GM21737 (cell line): ENCODE measurements around the gene FANCD2.
"Not testable (repeated sequence)": the region's sequence is repeated elsewhere in the genome, so short reads cannot be mapped to it uniquely, and the experiment has no call there.

Experiments used
- ATAC-seq: cut with Tn5 transposase; IDR thresholded peaks from one replicate; pipeline ENCODE4 v1.9.1; 2021; ENCODE audit warnings: mild to moderate bottlenecking, moderate library complexity; ENCODE audit not compliant: unreplicated experiment

FANCD2 gene

DNA sequence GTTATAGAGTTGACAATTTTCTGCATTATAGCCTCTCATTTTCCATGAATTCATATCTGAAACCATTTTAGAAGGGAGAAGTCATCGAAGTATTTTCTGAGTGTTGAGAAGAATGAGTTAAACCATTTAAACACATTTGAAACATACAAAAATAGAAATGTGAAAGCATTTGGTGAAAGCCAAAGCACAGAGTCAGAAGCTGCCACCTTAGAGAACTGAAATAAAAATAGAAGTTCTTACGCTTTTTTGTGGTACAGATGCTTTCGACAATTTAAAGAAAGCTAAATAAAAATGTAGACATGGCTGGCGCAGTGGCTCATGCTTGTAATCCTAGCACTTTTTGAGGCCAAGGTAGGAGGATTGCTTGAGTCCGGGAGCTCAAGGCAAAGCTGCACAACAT is 72.8 kb downstream of the FANCD2 start:
- no peak for ATAC-seq

DNA sequence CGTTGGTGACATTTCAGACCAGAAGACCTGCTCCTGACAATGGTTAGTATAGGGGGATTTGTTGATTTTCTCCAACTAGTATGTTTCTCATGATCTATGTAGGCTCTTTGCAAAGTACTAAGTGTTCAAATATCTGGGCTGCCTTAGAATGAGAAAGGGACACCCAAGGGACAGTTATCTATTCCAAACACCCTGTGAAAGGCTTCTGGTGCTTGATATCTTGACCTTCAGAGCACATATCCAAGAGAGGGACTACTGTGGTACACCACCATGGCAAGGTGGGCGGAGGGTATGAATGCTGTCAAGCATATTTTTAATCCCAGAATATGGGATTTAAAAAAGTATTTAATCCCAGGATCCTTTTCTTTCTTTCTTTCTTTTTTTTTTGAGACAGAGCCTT is 80.7 kb downstream of the FANCD2 start:
- ATAC-seq, result no peak

DNA sequence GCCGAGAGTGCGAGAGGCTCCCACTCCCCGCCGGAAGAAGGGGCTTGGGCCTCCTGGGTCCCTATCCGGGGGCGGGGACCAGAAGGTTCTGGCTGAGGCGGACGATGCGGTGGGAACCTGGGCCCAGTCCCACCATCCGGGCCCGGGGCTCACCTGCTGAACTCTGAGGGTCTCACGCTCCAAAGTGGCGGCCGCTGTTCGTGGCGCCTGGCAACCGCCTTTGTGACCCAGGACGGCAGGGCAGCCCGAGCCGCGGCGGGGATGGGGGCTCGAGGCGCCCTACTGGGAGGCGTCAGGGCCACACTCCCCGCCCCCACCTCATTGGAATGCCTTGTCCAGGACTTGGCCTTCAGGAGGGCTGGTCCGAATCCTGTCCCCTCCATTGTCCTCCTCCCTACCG is 81.9 kb downstream of the FANCD2 start, which contains the start of gene FANCD2OS:
TSS of gene FANCD2OS (minus strand) at position 165 of the 400 bp plus-strand sequence. CDS start 3,481 bp downstream, outside the sequence.
- no peak for ATAC-seq

DNA sequence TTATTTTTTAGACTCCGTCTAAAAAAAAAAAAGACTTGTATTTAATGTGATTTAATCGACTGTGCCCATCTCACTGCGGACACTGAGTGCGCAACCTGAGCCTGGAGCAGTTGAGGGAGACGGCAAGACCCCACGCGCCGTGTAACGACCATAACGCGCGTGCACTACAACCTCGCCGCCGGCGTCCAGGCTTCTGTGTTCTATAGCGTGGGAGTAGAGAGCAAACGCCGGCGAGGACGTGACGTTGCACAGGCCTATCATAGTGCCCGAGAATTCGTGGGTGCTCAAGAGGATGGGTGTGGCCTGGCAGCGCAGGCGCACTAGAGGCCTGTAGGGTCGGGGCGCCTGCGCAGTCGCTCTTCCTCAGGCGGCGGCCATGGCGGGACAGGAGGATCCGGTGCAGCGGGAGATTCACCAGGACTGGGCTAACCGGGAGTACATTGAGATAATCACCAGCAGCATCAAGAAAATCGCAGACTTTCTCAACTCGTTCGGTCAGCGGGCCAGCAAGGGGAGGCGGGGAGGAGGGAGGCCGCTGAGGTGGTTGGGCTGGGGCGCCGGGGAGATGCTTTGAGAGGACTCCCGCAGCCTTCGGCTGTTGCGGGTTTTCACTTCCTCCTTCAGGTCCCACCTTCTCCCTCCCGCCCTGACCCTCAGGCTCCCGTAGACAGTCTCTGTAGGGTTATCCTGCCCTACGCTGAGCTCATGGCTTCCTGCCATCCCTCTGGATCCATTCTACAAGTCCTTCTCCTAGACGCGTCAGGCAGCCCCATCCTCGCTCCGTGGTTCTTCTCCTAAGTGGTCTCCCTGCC is 89.3 kb downstream of the FANCD2 start, which contains the start of gene BRK1:
TSS of gene BRK1 (plus strand) at position 350 of the 812 bp plus-strand sequence. CDS start at position 377, 27 bp downstream.
- ATAC-seq, result peak; percentile 94

DNA sequence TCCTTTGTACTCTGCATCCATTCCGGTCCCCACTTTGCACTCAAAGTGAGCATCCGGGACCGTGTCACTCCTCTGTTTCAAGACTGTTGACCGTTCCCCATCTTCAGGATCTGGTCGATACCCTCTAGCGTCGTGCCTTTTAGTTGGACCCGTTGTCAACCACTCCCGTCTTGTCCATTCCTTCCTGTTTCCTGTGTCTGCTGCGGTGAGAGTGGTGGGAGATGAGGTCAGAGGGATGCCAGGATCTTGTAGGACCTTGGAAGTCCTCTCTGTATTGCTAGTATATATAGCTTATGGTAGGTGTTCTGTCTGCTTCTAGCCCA is 89.9 kb downstream of the FANCD2 start:
- ATAC-seq, result no peak

DNA sequence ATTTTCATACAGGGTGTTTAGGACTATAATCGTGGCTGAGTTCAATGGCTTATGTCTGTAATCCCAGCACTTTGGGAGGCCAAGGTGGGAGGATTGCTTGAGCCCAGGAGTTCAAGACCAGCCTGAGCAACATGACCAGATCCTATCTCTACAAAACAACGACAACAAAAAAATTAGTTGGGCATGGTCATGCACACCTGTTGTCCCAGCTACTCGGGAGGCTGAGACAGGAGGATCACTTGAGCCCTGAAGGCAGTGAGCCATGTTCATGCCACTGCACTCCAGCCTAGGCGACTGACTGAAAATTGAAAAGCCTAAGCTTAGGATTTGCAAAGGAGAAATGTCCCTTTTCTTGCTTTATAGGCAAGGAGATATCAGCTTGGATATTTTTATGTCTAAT is 90.7 kb downstream of the FANCD2 start:
- ATAC-seq, result no peak

DNA sequence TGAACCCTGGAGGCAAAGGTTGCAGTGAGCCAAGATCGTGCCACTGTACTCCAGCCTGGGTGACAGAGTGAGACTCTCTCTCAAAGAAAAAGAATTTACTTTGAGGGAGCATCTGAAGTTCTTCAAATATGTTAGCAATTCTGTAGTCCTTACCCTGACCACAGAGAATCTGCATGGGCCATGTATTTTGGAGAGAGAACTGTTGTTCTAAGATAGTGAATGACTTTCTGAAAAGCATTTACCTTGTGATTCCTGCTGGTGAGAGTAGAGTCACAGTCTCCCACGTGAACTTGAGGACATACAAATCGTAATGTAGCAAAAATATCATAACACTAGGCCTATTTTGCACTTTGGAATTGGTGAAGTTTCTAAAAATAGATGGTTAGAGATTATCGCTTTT is 93.1 kb downstream of the FANCD2 start:
- no peak for ATAC-seq

DNA sequence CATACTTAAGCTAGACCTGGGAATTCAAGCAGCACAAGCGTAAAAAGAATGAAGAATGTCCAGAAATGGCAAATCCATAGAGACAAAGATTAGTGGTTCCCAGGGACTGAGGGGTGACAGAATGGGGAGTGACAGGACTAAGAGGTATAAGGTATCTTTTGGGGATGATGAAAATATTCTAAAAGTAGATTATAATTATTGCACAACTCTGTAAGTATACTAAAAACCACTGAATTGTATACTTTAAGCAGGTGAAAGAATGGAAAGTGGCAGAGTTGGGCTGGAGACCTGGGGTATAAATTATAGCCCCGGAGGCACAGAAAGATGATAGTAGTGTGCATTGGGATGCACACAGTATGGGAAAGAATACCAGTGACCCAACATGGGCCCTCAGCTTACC is 94.8 kb downstream of the FANCD2 start:
- no peak for ATAC-seq

DNA sequence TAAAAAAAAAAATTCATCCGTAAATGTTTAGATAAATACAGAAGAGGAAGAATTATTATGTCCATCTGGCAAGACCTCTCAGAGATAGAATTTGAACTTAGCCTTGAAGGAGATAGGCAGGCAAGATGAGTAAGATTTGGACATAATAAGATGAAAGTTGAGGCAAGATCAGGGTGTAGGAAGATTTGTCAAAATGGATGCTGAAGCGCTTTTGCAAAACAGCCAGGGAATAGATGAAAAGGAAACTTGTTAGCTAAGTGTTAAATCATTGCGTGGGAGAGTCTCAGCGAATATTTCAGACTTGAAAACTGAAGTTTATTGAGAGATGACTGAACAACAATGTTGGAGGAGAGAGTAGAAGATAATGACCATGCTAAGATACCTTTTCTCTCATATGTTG is 96.5 kb downstream of the FANCD2 start:
- no peak for ATAC-seq

DNA sequence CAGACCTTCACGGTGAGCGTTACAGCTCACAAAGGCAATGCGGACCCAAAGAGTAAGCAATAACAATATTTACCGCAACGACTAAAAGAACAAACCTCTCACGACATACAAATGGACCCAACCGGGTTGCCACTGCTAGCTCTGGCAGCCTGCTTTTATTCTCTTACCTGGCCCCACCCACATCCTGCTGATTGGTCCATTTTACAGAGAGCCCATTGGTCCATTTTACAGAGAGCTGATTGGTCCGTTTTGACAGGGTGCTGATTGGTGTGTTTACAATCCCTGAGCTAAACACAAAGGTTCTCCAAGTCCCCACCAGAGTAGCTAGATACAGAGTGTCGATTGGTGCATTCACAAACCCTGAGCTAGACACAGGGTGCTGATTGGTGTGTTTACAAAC is 109.6 kb downstream of the FANCD2 start:
- ATAC-seq, result not testable (repeated sequence)

DNA sequence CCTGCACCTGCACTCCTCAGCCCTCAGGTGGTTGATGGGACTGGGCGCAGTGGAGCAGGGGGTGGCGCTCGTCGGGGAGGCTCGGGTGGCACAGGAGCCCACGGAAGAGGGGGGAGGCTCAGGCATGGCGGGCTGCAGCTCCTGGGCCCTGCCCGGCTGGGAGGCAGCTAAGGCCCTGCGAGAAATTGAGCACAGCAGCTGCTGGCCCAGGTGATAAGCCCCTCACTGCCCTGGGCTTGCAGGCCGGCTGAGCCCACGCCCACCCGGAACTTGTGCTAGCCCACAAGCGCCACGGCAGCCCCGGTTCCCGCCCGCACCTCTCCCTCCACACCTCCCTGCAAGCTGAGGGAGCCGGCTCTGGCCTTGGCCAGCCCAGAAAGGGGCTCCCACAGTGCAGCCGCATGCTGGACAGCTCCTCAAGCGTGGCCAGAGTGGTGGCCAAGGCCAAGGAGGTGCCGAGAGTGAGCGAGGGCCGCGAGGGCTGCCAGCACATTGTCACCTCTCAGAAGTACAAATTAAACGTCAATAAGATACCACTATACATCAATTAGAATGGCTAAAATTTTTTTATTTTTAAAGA is 110.3 kb downstream of the FANCD2 start:
- no peak for ATAC-seq

DNA sequence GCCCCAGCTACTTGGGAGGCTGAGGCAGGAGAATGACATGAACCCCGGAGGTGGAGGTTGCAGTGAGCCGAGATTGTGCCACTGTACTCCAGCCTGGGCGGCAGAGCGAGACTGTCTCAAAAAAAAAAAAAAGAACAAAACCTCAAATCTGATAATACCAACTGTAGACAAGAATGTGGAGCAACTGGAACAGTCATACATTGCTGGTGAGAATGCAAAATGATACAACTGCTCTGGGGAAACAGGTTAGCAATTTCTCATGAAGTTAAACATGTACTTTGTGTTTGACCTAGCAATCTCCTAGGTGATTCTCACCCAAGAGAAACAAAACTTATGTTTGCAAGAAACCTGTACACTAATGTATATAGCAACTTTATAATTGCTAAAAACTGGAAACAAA is 110.9 kb downstream of the FANCD2 start:
- ATAC-seq, result no peak

DNA sequence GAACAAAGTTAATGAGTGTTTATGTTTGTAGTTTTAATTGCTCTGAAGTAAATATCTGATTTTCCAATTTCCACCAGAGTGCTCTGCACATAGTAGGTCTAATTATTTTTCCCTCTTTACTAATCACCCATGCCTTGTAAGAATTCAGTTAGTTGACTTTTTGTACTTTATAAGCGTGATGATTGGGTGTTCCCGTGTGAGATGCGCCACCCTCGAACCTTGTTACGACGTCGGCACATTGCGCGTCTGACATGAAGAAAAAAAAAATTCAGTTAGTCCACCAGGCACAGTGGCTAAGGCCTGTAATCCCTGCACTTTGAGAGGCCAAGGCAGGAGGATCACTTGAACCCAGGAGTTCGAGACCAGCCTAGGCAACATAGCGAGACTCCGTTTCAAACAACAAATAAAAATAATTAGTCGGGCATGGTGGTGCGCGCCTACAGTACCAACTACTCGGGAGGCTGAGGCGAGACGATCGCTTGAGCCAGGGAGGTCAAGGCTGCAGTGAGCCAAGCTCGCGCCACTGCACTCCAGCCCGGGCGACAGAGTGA is 114.8 kb downstream of the FANCD2 start:
- ATAC-seq, result no peak

DNA sequence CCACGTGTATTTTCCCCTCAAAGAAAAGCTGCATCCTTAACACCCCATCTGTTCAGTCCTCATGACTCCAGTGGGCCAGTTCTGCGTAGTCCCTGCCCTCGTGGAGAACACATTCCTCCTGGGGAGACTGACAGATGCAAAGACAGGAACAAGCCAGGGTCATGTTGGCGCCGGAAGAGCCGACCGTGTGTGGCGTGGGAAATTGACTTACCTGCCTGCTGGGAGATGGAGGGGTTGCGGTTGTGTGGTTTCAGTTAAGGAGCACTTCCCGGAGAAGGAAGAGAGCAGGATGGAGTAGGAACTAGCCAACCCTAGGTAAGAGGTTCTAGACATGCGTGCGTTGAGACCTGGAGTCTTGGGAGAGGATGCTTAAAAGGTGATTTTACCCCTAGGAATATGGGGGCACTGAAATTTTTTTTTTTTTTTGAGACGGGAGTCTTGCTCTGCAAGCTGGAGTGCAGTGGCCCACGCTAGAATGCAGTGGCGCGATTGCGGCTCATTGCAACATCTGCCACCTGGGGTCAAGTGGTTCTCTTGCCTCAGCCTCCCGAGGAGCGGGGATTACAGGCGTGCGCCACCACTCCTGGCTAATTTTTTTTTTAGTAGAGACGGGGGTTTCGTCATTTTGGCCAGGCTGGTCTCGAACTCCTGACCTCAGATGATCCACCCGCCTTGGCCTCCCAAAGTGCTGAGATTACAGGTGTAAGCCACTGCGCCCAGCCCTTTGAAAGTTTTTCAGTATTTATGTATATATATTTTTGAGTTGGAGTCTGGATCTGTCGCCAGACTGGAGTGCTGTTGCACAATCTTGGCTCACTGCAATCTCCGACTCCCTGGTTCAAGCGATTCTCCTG is 116.7 kb downstream of the FANCD2 start:
- no peak for ATAC-seq

DNA sequence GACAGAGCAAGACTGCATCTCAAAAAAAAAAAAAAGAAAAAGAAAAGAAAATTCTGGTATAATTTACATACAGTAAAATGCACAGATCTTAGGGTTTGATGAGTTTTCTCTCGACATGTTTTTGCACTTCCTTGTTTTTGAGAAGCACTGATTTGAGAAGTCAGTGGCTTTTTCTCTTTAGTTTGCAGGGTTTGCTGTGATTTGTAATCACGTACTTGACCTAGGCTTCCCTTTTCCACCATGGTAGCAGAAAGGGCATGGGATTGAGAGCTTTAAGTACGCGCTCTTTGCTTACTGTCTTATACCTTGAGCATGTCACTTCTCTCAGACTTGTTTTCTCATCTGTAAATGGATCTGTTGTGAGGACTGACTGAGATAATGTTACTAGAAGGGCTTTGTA is 119.4 kb downstream of the FANCD2 start:
- ATAC-seq, result no peak

DNA sequence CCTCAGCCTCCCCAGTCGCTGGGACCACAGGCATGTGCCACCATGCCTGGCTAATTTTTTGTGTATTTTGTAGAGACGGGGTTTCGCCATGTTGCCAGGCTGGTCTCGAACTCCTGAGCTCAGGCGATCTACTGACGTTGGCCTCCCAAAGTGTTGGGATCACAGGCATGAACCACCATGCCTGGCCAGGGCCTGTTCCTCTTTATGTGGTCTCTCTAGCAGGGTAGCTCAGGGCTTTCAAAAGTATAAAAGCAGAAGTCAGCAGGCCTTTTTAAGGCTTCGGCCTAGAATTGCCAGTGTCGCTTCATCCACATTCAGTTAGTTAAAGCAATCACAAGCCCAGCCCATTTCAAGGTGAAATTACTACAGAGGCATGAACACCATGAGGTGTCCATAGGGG is 123.0 kb downstream of the FANCD2 start:
- no peak for ATAC-seq

DNA sequence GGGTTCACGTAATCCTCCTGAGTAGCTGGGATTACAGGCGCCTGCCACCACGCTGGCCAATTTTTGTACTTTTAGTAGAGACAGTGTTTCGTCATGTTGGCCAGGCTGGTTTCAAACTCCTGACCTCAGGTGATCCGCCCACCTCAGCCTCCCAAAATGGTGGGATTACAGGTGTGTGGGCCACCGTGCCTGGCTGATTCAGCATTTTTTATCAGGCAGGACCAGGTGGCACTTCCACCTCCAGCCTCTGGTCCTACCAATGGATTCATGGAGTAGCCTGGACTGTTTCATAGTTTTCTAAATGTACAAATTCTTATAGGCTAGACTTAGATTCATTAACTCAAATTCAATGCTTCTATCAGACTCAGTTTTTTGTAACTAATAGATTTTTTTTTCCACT is 124.8 kb downstream of the FANCD2 start:
- ATAC-seq, result no peak
